Neural progenitor cell (in vitro differentiated cells): Measurements from ENCODE around the gene CDC42SE2. TPM values are rescaled to one million over a fixed set of nuclear protein-coding genes. Genes with fewer than 3 reads are reported as not detected.
"Not testable (repeated sequence)": the region's sequence is repeated elsewhere in the genome, so short reads cannot be mapped to it uniquely, and the experiment has no call there.

Experiments used
- DNase-seq: peaks from one replicate; pipeline ENCODE4 v3.0.0-alpha.2; 2016; ENCODE audit warnings: low spot score
- H2AFZ ChIP-seq: fragments of 200-600 bp; sonication (generic); replicated peaks from 2 replicates; pipeline ENCODE4 v1.6.1; 2016; ENCODE audit warnings: antibody characterized with exemption
- H3F3A ChIP-seq: fragments of 200-600 bp; sonication (generic); 2 replicates; pipeline ENCODE4 v1.6.1; 2016; ENCODE audit warnings: antibody characterized with exemption, low read depth
- H3K27ac ChIP-seq: fragments of 200-600 bp; sonication (generic); 2 replicates; pipeline ENCODE4 v1.5.1; 2016; ENCODE audit warnings: mild to moderate bottlenecking
- H3K27me3 ChIP-seq: fragments of 200-600 bp; sonication (generic); 2 replicates; pipeline ENCODE4 v1.6.1; 2016; ENCODE audit warnings: mild to moderate bottlenecking, moderate library complexity
- H3K36me3 ChIP-seq: fragments of 200-600 bp; sonication (generic); 2 replicates; pipeline ENCODE4 v1.5.1; 2016
- H3K4me1 ChIP-seq: fragments of 200-600 bp; sonication (generic); 2 replicates; pipeline ENCODE4 v1.6.1; 2016; ENCODE audit warnings: mixed run types
- H3K4me2 ChIP-seq: fragments of 200-600 bp; sonication (generic); 2 replicates; pipeline ENCODE4 v1.6.1; 2016
- H3K4me3 ChIP-seq: fragments of 200-600 bp; sonication (generic); 2 replicates; pipeline ENCODE4 v1.5.1; 2016
- H3K79me2 ChIP-seq: fragments of 200-600 bp; sonication (generic); 2 replicates; pipeline ENCODE4 v1.6.1; 2016; ENCODE audit warnings: low read depth
- H3K9ac ChIP-seq: fragments of 200-600 bp; sonication (generic); 2 replicates; pipeline ENCODE4 v1.6.1; 2016
- H3K9me3 ChIP-seq: fragments of 200-600 bp; sonication (generic); 2 replicates; pipeline ENCODE4 v1.5.1; 2016; ENCODE audit warnings: low read depth
- H4K20me1 ChIP-seq: fragments of 200-600 bp; sonication (generic); 2 replicates; pipeline ENCODE4 v1.6.1; 2016; ENCODE audit warnings: low read depth
- H3K27ac Mint-ChIP-seq: 3 replicates; pipeline ENCODE4 v1.8.0; 2021; ENCODE audit warnings: mixed read lengths
- H3K27me3 Mint-ChIP-seq: 2 replicates; pipeline ENCODE4 v1.8.0; 2022; ENCODE audit warnings: low read depth, mild to moderate bottlenecking, inconsistent platforms, moderate library complexity, mixed read lengths; ENCODE audit not compliant: insufficient read depth
- H3K36me3 Mint-ChIP-seq: 3 replicates; pipeline ENCODE4 v1.8.0; 2021; ENCODE audit warnings: mixed read lengths
- H3K4me1 Mint-ChIP-seq: 3 replicates; pipeline ENCODE4 v1.8.0; 2021; ENCODE audit warnings: mixed read lengths
- H3K4me3 Mint-ChIP-seq: 3 replicates; pipeline ENCODE4 v1.8.0; 2021; ENCODE audit warnings: mild to moderate bottlenecking, moderate library complexity, mixed read lengths
- H3K9me3 Mint-ChIP-seq: 3 replicates; pipeline ENCODE4 v1.8.0; 2020; ENCODE audit warnings: mixed read lengths
- EZH2 ChIP-seq: fragments of 200-600 bp; sonication (generic); IDR thresholded peaks from 2 replicates; pipeline ENCODE4 v1.6.1; 2017; ENCODE audit warnings: antibody characterized with exemption, mild to moderate bottlenecking, moderate library complexity
- EZH2phosphoT487 ChIP-seq: fragments of 200-600 bp; sonication (generic); IDR thresholded peaks from 2 replicates; pipeline ENCODE4 v1.6.1; 2017; ENCODE audit warnings: antibody characterized with exemption
- total RNA-seq: library from RNA; depleted of rRNA; stranded (reverse); fragments of >200 nt; gene quantifications from 2 replicates; pipeline ENCODE4 v1.2.3, GENCODE V29; 2015; ENCODE audit warnings: low replicate concordance
- TF ChIP-seq, protein P1 (sequence below): fragments of 200-600 bp; sonication (generic); IDR thresholded peaks from 2 replicates; pipeline ENCODE4 v1.5.1; 2017; ENCODE audit warnings: antibody characterized with exemption, mild to moderate bottlenecking

CDC42SE2 gene
- total RNA-seq, 1 donor from 2014 or later: 79.9 TPM

- H3K4me1 Mint-ChIP-seq: peaks cover 10% of the 10 kb centered on the region
- no peak overlapping the region for H3K4me2 ChIP-seq
- TF ChIP-seq, protein P1, sequence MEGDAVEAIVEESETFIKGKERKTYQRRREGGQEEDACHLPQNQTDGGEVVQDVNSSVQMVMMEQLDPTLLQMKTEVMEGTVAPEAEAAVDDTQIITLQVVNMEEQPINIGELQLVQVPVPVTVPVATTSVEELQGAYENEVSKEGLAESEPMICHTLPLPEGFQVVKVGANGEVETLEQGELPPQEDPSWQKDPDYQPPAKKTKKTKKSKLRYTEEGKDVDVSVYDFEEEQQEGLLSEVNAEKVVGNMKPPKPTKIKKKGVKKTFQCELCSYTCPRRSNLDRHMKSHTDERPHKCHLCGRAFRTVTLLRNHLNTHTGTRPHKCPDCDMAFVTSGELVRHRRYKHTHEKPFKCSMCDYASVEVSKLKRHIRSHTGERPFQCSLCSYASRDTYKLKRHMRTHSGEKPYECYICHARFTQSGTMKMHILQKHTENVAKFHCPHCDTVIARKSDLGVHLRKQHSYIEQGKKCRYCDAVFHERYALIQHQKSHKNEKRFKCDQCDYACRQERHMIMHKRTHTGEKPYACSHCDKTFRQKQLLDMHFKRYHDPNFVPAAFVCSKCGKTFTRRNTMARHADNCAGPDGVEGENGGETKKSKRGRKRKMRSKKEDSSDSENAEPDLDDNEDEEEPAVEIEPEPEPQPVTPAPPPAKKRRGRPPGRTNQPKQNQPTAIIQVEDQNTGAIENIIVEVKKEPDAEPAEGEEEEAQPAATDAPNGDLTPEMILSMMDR: no peak
- no peak for TF ChIP-seq EZH2phosphoT487
- TF ChIP-seq EZH2: no peak
- peaks cover 17% of the 10 kb centered on the region for H3K9me3 Mint-ChIP-seq
- no peak overlapping the region for H2AFZ ChIP-seq
- peaks cover 15% of the 10 kb centered on the region for H4K20me1 ChIP-seq
- H3K79me2 ChIP-seq: peaks cover 100% of the 10 kb centered on the region
- H3K36me3 ChIP-seq: no peaks in the 10 kb centered on the region
- H3K27ac Mint-ChIP-seq: no peak overlapping the region
- no peaks in the 10 kb centered on the region for H3K9me3 ChIP-seq
- no peak for DNase-seq
- H3K27ac ChIP-seq: no peak overlapping the region
- no peak overlapping the region for H3K9ac ChIP-seq
- no peak overlapping the region for H3K4me3 ChIP-seq
- peaks cover 3% of the 10 kb centered on the region for H3K4me1 ChIP-seq
- H3F3A ChIP-seq: no peaks in the 10 kb centered on the region
- H3K27me3 ChIP-seq: no peaks in the 10 kb centered on the region
- H3K36me3 Mint-ChIP-seq: peaks cover 26% of the 10 kb centered on the region
- H3K27me3 Mint-ChIP-seq: peaks cover 3% of the 10 kb centered on the region
- no peak overlapping the region for H3K4me3 Mint-ChIP-seq
Observed at GRCh38 chr5:131270809-131271208, 7.0 kb downstream of the CDC42SE2 start.

DNA sequence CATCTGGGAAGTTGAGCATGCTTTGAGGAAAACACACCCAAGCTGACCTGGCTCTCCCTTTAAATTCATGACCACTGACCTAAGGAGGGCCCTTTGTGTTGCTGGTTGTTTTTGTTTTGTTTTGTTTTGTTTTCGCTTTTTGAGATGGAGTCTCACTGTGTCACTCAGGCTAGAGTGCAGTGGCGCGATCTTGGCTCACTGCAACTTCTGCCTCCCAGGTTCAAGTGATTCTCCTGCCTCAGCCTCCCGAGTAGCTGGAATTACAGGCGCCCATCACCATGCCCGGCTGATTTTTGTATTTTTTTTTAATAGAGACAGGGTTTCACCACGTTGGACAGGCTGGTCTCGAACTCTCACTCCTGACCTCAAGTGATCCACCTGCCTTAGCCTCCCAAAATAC, 8.0 kb downstream of the CDC42SE2 start:
- H3K4me2 ChIP-seq, H3K4me1 ChIP-seq, H3K36me3 ChIP-seq, H3K27me3 ChIP-seq, H2AFZ ChIP-seq, H3K27ac ChIP-seq, H3K9ac ChIP-seq, H3K27me3 Mint-ChIP-seq, H3K4me1 Mint-ChIP-seq, DNase-seq, H3K9me3 ChIP-seq, H3K27ac Mint-ChIP-seq, H3F3A ChIP-seq, H3K4me3 ChIP-seq, H3K4me3 Mint-ChIP-seq: not testable (repeated sequence)
- Mint-ChIP-seq H3K36me3 (peaks cover 26% of the 10 kb centered on the region), H3K9me3 (peaks cover 17% of the 10 kb centered on the region)
- Histone ChIP-seq H4K20me1 (peaks cover 13% of the 10 kb centered on the region), H3K79me2 (peaks cover 100% of the 10 kb centered on the region)

- Histone ChIP-seq H3K4me2 (no peak overlapping the region), H3K4me1 (no peaks in the 10 kb centered on the region), H3K36me3 (no peaks in the 10 kb centered on the region), H3K27ac (no peak overlapping the region), H3K9me3 (no peaks in the 10 kb centered on the region), H3F3A (peaks cover 2% of the 10 kb centered on the region), H3K79me2 (peaks cover 100% of the 10 kb centered on the region), H3K9ac (no peak overlapping the region), H3K4me3 (no peak overlapping the region), H2AFZ (no peak overlapping the region), H3K27me3 (no peaks in the 10 kb centered on the region), H4K20me1 (peaks cover 13% of the 10 kb centered on the region)
- Mint-ChIP-seq H3K27me3 (peaks cover 3% of the 10 kb centered on the region), H3K36me3 (peaks cover 24% of the 10 kb centered on the region), H3K27ac (no peak overlapping the region), H3K9me3 (peaks cover 16% of the 10 kb centered on the region), H3K4me3 (no peak overlapping the region), H3K4me1 (peaks cover 7% of the 10 kb centered on the region)
- TF ChIP-seq, protein P1: no peak
- DNase-seq: no peak
Observed at GRCh38 chr5:131272307-131272706, 8.5 kb downstream of the CDC42SE2 start.

DNA sequence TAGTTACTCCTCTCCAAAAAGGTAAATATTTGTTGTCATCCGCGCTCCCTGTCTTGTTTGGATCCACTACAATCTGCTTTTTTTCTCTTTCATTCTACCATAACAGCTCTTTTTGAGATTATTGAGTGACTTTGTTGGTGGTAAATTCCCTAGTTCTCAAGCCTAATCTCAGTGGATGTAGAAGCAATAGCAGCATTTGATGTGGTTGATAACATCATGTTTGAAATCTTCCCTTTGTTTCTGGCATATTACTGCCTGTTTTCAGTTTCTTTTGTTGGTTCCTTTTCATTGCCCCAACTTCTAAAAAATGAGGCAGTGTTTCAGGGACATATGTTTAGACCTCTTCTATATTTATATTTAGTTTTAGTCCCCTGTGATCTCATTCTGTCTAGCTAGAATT, 8.9 kb downstream of the CDC42SE2 start:
- no peak overlapping the region for H3K4me2 ChIP-seq
- Mint-ChIP-seq H3K27ac (no peak overlapping the region), H3K27me3 (peaks cover 3% of the 10 kb centered on the region), H3K4me3 (no peak overlapping the region), H3K9me3 (peaks cover 15% of the 10 kb centered on the region), H3K4me1 (peaks cover 7% of the 10 kb centered on the region), H3K36me3 (peaks cover 23% of the 10 kb centered on the region)
- H3K27me3 ChIP-seq: no peaks in the 10 kb centered on the region
- no peak overlapping the region for H3K9ac ChIP-seq
- H3K27ac ChIP-seq: no peak overlapping the region
- no peak overlapping the region for H2AFZ ChIP-seq
- H3K4me3 ChIP-seq: no peak overlapping the region
- no peaks in the 10 kb centered on the region for H3K4me1 ChIP-seq
- no peaks in the 10 kb centered on the region for H3K36me3 ChIP-seq
- TF ChIP-seq EZH2 (no peak), EZH2phosphoT487 (no peak)
- TF ChIP-seq, protein P1: no peak
- H3F3A ChIP-seq: peaks cover 5% of the 10 kb centered on the region
- peaks cover 99% of the 10 kb centered on the region for H3K79me2 ChIP-seq
- H4K20me1 ChIP-seq: peaks cover 14% of the 10 kb centered on the region
- DNase-seq: no peak
- no peaks in the 10 kb centered on the region for H3K9me3 ChIP-seq
